GM12878 (cell line): ENCODE measurements around the gene BORCS5. TPM values are rescaled to one million over a fixed set of nuclear protein-coding genes. Genes with fewer than 3 reads are reported as not detected.

ENCODE experiments used
- CREB1 ChIP-seq: IDR thresholded peaks from 2 replicates; pipeline ENCODE4 v1.6.1; 2012; ENCODE audit warnings: low read depth, mild to moderate bottlenecking, inconsistent platforms
- IKZF1 ChIP-seq: fragments of 450-650 bp; conservative IDR thresholded peaks from 2 replicates; pipeline ENCODE4 v1.6.1; 2017; ENCODE audit warnings: antibody characterized with exemption, mild to moderate bottlenecking
- NR2F1 ChIP-seq: fragments of 450-650 bp; conservative IDR thresholded peaks from 2 replicates; pipeline ENCODE4 v1.6.1; 2017; ENCODE audit warnings: mild to moderate bottlenecking
- STAT3 ChIP-seq: IDR thresholded peaks from 2 replicates; pipeline ENCODE4 v1.6.1; 2011; ENCODE audit warnings: low read depth, low read length, improper control_type of control experiment
- TAF1 ChIP-seq: IDR thresholded peaks from 2 replicates; pipeline ENCODE4 v1.6.1; 2011; ENCODE audit warnings: mild to moderate bottlenecking, low read depth, low read length, borderline replicate concordance
- polyA plus RNA-seq, 11 experiments: library from polyadenylated mRNA; depleted of rRNA in 4 of 11; unstranded in 6 of 11; stranded (reverse) in 5 of 11; fragments of >200 nt; fragmentation: Nextera tagmentation in 4 of 11; fragmentation: Illumina TruSeq in 1 of 11; extraction: Ambion mirVana in 4 of 11; extraction: Trizol in 1 of 11; gene quantifications; 1 replicate in 1 of 11; 2 replicates in 10 of 11; pipeline versions ENCODE4 v1.2.1 to v1.2.3, GENCODE V29; 2011 to 2016; ENCODE audit warnings: inconsistent platforms in 2 of 11, missing spikeins in 2 of 11, low read depth in 1 of 11
- total RNA-seq, 4 experiments: library from RNA; depleted of rRNA in 3 of 4; stranded (reverse); fragments of >200 nt in 3 of 4; fragmentation: Illumina TruSeq in 1 of 4; extraction: Trizol in 1 of 4; gene quantifications; 2 replicates each; pipeline versions ENCODE4 v1.2.1 to v1.2.3, GENCODE V29; 2013 to 2021
- TF ChIP-seq, protein P1 (sequence below): fragments of 450-650 bp; IDR thresholded peaks from 2 replicates; pipeline ENCODE4 v1.6.1; 2017; ENCODE audit warnings: mild to moderate bottlenecking, moderate library complexity
- TF ChIP-seq, protein P2 (sequence below): IDR thresholded peaks from 2 replicates; pipeline ENCODE4 v1.6.1; 2011; ENCODE audit warnings: low read depth, mild to moderate bottlenecking, low read length, moderate library complexity, borderline replicate concordance; ENCODE audit errors: extremely low read depth
- TF ChIP-seq, protein P3 (sequence below): fragments of 450-650 bp; IDR thresholded peaks from 2 replicates; pipeline ENCODE4 v1.6.1; 2016; ENCODE audit warnings: mild to moderate bottlenecking, moderate library complexity, borderline replicate concordance
- TF ChIP-seq, protein P4 (sequence below): fragments of 450-650 bp; formaldehyde crosslinking; IDR thresholded peaks from 2 replicates; pipeline ENCODE4 v1.4.0; 2022; ENCODE audit warnings: mild to moderate bottlenecking, moderate library complexity
- TF ChIP-seq, protein P5 (sequence below): IDR thresholded peaks from 2 replicates; pipeline ENCODE4 v1.6.1; 2011; ENCODE audit warnings: low read depth, low read length, improper control_type of control experiment, borderline replicate concordance
- TF ChIP-seq, protein P6 (sequence below): fragments of 450-650 bp; IDR thresholded peaks from 2 replicates; pipeline ENCODE4 v1.6.1; 2017; ENCODE audit warnings: mild to moderate bottlenecking

Gene BORCS5
- total and polyA plus RNA-seq, 10 of the 15 experiments (the other 5 are each of a cell fraction or from before 2014, with no cell fraction given), result 1.4 to 39.7 (median 16.1) TPM

DNA sequence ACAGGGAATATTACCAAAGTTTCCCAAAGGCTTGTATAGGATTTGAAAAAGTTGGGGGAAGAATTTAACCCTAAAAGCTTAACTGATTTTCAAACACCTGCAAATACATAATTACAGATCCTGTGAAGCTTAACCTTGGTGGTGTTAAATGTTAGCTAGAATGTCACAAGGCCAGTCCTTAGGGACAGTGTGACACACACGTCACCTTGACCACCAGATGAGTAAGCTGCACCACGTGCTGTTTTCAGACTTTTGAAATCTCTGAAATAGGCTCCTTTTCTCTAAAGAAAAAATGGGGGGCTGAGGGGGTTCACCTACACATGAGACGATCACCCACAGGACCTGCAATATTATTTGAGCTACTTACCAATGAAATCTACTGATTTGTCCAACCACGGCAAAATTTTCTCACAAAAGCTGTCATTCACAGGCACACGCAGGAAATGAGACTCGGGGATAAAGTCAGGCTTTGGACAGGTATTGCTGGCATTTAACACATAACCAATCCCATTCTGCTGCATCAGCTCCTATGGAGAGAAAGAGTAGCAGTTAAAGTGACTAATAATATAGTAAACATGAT is 129.9 kb downstream of the BORCS5 start (continued):
- TF ChIP-seq, protein P1, sequence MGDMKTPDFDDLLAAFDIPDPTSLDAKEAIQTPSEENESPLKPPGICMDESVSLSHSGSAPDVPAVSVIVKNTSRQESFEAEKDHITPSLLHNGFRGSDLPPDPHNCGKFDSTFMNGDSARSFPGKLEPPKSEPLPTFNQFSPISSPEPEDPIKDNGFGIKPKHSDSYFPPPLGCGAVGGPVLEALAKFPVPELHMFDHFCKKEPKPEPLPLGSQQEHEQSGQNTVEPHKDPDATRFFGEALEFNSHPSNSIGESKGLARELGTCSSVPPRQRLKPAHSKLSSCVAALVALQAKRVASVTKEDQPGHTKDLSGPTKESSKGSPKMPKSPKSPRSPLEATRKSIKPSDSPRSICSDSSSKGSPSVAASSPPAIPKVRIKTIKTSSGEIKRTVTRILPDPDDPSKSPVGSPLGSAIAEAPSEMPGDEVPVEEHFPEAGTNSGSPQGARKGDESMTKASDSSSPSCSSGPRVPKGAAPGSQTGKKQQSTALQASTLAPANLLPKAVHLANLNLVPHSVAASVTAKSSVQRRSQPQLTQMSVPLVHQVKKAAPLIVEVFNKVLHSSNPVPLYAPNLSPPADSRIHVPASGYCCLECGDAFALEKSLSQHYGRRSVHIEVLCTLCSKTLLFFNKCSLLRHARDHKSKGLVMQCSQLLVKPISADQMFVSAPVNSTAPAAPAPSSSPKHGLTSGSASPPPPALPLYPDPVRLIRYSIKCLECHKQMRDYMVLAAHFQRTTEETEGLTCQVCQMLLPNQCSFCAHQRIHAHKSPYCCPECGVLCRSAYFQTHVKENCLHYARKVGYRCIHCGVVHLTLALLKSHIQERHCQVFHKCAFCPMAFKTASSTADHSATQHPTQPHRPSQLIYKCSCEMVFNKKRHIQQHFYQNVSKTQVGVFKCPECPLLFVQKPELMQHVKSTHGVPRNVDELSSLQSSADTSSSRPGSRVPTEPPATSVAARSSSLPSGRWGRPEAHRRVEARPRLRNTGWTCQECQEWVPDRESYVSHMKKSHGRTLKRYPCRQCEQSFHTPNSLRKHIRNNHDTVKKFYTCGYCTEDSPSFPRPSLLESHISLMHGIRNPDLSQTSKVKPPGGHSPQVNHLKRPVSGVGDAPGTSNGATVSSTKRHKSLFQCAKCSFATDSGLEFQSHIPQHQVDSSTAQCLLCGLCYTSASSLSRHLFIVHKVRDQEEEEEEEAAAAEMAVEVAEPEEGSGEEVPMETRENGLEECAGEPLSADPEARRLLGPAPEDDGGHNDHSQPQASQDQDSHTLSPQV, result peak; percentile 83
- peak; percentile 31; the same call in 1 of the 2 replicates for TF ChIP-seq STAT3
- TF ChIP-seq, protein P2, sequence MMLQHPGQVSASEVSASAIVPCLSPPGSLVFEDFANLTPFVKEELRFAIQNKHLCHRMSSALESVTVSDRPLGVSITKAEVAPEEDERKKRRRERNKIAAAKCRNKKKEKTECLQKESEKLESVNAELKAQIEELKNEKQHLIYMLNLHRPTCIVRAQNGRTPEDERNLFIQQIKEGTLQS, result peak; percentile 26; the same call in 1 of the 2 replicates
- TF ChIP-seq, protein P3, sequence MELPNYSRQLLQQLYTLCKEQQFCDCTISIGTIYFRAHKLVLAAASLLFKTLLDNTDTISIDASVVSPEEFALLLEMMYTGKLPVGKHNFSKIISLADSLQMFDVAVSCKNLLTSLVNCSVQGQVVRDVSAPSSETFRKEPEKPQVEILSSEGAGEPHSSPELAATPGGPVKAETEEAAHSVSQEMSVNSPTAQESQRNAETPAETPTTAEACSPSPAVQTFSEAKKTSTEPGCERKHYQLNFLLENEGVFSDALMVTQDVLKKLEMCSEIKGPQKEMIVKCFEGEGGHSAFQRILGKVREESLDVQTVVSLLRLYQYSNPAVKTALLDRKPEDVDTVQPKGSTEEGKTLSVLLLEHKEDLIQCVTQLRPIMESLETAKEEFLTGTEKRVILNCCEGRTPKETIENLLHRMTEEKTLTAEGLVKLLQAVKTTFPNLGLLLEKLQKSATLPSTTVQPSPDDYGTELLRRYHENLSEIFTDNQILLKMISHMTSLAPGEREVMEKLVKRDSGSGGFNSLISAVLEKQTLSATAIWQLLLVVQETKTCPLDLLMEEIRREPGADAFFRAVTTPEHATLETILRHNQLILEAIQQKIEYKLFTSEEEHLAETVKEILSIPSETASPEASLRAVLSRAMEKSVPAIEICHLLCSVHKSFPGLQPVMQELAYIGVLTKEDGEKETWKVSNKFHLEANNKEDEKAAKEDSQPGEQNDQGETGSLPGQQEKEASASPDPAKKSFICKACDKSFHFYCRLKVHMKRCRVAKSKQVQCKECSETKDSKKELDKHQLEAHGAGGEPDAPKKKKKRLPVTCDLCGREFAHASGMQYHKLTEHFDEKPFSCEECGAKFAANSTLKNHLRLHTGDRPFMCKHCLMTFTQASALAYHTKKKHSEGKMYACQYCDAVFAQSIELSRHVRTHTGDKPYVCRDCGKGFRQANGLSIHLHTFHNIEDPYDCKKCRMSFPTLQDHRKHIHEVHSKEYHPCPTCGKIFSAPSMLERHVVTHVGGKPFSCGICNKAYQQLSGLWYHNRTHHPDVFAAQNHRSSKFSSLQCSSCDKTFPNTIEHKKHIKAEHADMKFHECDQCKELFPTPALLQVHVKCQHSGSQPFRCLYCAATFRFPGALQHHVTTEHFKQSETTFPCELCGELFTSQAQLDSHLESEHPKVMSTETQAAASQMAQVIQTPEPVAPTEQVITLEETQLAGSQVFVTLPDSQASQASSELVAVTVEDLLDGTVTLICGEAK, result no peak
- peak; percentile 96 for TF ChIP-seq NR2F1
- TF ChIP-seq, protein P4, sequence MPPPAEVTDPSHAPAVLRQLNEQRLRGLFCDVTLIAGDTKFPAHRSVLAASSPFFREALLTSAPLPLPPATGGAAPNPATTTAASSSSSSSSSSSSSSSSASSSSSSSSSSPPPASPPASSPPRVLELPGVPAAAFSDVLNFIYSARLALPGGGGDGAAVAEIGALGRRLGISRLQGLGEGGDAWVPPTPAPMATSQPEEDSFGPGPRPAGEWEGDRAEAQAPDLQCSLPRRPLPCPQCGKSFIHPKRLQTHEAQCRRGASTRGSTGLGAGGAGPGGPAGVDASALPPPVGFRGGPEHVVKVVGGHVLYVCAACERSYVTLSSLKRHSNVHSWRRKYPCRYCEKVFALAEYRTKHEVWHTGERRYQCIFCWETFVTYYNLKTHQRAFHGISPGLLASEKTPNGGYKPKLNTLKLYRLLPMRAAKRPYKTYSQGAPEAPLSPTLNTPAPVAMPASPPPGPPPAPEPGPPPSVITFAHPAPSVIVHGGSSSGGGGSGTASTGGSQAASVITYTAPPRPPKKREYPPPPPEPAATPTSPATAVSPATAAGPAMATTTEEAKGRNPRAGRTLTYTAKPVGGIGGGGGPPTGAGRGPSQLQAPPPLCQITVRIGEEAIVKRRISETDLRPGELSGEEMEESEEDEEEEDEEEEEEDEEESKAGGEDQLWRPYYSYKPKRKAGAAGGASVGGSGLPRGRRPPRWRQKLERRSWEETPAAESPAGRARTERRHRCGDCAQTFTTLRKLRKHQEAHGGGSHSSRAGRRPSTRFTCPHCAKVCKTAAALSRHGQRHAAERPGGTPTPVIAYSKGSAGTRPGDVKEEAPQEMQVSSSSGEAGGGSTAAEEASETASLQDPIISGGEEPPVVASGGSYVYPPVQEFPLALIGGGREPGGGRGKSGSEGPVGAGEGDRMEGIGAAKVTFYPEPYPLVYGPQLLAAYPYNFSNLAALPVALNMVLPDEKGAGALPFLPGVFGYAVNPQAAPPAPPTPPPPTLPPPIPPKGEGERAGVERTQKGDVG (CRISPR knock-in tag), result no peak
- TF ChIP-seq, protein P5, sequence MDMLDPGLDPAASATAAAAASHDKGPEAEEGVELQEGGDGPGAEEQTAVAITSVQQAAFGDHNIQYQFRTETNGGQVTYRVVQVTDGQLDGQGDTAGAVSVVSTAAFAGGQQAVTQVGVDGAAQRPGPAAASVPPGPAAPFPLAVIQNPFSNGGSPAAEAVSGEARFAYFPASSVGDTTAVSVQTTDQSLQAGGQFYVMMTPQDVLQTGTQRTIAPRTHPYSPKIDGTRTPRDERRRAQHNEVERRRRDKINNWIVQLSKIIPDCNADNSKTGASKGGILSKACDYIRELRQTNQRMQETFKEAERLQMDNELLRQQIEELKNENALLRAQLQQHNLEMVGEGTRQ, result peak; percentile 87
- TF ChIP-seq CREB1, result peak; percentile 74
- no peak for TF ChIP-seq TAF1
- peak; percentile 92 for TF ChIP-seq IKZF1
- TF ChIP-seq, protein P6, sequence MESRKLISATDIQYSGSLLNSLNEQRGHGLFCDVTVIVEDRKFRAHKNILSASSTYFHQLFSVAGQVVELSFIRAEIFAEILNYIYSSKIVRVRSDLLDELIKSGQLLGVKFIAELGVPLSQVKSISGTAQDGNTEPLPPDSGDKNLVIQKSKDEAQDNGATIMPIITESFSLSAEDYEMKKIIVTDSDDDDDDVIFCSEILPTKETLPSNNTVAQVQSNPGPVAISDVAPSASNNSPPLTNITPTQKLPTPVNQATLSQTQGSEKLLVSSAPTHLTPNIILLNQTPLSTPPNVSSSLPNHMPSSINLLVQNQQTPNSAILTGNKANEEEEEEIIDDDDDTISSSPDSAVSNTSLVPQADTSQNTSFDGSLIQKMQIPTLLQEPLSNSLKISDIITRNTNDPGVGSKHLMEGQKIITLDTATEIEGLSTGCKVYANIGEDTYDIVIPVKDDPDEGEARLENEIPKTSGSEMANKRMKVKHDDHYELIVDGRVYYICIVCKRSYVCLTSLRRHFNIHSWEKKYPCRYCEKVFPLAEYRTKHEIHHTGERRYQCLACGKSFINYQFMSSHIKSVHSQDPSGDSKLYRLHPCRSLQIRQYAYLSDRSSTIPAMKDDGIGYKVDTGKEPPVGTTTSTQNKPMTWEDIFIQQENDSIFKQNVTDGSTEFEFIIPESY, result no peak
